Coronary artery (tissue), 2 donors: ENCODE data around the gene ACER2.
"Not testable (repeated sequence)": the region's sequence is repeated elsewhere in the genome, so short reads cannot be mapped to it uniquely, and the experiment has no call there.

Experiments used
- DNase-seq: peaks from one replicate; pipeline ENCODE4 v3.0.0-alpha.2; 2017; ENCODE audit warnings: low spot score
- H3K27ac ChIP-seq, 2 donors: fragments of 200-600 bp; sonication (generic); one replicate each; pipeline ENCODE4 v1.5.1; 2016 to 2019
- H3K4me3 ChIP-seq: fragments of 200-600 bp; sonication (generic); 2 replicates; pipeline ENCODE4 v1.5.1; 2016; ENCODE audit warnings: mild to moderate bottlenecking, moderate library complexity
- CTCF ChIP-seq: fragments of 200-600 bp; sonication (generic); IDR thresholded peaks from one replicate; pipeline ENCODE4 v1.5.1; 2019; ENCODE audit warnings: antibody characterized with exemption

ACER2 gene

GRCh38 chr9:19408316-19408692, 505 bp upstream of the ACER2 start:
- TF ChIP-seq CTCF, result no peak
- peak overlapping the region; percentile 94 for H3K4me3 ChIP-seq
- H3K27ac ChIP-seq, result peak overlapping the region; percentile 66 to 93
- DNase-seq, result no peak

DNA sequence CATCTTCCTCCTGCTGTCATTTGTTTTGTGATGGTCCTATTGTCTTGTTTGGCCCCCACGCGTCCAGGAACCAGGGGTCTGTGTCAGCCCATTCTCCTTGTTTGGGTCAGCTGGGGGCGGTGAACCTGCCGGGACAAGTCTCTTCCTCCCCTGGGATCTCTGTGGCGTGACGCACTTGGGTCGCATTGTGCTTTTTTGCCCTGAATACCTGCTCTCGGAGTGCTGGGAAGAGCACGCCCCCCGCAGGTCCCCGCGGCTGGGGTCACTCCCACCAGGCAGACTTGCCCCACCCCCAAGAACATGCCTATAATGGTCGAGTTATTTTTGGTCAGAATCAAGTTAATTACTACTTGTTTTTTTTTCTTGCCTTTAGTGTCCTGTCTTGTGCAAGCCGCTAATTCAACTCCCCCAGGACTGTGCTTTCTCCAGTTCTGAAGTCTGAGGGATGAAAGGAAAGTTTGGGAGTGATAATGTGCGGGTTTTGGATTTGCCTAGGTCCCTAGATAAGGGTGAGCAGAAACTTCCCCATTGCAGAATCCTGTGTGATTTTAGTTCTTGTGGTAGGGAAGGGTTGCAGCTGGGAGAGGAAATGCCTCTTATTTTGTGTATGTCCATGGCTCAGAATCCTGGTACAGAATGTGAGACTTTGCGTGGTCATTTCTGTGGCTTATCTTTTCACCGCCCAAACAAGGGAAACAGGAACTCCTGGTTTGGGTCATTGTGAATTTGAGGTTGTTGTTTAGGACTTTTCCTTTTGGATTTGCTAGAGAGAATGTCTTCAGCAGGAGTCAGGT, 789 bp downstream of the ACER2 start:
- no peak for TF ChIP-seq CTCF
- peak overlapping the region; percentile 66 to 93 for H3K27ac ChIP-seq
- peak; percentile 83 for DNase-seq

DNA sequence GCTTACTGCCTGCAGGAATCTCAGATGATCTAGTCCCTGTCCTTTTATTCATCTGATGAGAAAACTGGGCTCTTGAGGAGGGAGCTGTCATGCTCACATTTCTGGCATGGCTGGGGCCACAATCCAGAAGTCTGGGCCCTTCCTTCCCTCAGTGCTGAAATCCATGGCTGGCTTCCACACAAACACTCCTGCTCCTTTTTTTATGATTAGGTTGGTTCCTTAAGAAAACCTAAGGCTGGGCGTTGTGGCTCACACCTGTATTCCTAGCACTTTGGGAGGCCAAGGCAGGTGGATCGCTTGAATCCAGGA, 1.3 kb downstream of the ACER2 start:
- no peak for DNase-seq
- no peak for TF ChIP-seq CTCF
- H3K27ac ChIP-seq, result no peak overlapping the region
- H3K4me3 ChIP-seq, result peak overlapping the region; percentile 94

More for the DNA sequence above, 789 bp downstream of the ACER2 start:
- peak overlapping the region; percentile 94 for H3K4me3 ChIP-seq

- no peak for DNase-seq
- Histone ChIP-seq H3K27ac (no peak overlapping the region), H3K4me3 (no peak overlapping the region)
- no peak for TF ChIP-seq CTCF
These were observed 1.8 kb downstream of the ACER2 start for GRCh38 chr9:19410594-19410993.

GRCh38 chr9:19411316-19411715, 2.5 kb downstream of the ACER2 start:
- DNase-seq, result no peak

DNA sequence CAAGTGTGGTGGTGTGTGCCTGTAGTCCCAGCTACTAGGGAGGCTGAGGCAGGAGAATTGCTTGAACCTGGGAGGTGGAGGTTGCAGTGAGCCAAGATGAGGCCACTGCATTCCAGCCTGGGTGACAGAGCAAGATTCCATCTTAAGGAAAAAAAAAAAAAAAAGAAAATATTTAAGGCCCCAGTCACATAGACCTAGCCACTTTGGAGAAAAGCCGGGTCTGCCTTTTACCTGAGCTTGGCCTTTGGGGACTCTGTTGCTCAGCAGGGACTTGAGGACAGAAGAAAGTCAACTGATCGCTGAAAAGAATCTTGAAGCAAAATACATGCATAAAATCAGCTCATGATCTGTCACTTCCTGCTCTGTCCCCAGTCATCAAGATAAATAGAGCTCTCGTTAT, 4.6 kb downstream of the ACER2 start:
- H3K4me3 ChIP-seq, DNase-seq, H3K27ac ChIP-seq: not testable (repeated sequence)

More at GRCh38 chr9:19411316-19411715, 2.5 kb downstream of the ACER2 start:
- H3K4me3 ChIP-seq, result no peak overlapping the region
- no peak for TF ChIP-seq CTCF
- no peak overlapping the region for H3K27ac ChIP-seq

GRCh38 chr9:19416143-19416542, 7.3 kb downstream of the ACER2 start:
- no peak for DNase-seq
- no peak for TF ChIP-seq CTCF
- Histone ChIP-seq H3K27ac (no peak overlapping the region), H3K4me3 (no peak overlapping the region)
